Loucy (cell line): ENCODE measurements around the gene RNF169.

Experiments
- CTCF ChIP-seq: fragments of 200-600 bp; sonication (generic); conservative IDR thresholded peaks from 2 replicates; pipeline ENCODE4 v1.5.1; 2014; ENCODE audit warnings: mild to moderate bottlenecking, antibody characterized with exemption, low read length
- EZH2phosphoT487 ChIP-seq: fragments of 200-600 bp; IDR thresholded peaks from 2 replicates; pipeline ENCODE4 v1.6.1; 2018; ENCODE audit warnings: antibody characterized with exemption, mild to moderate bottlenecking, moderate library complexity, borderline replicate concordance

GRCh38 chr11:74770456-74770855 lies 21.8 kb downstream of the RNF169 start:
- TF ChIP-seq CTCF (no peak), EZH2phosphoT487 (no peak)
